ENCODE results near the gene KYAT1. TPM values are rescaled to one million over a fixed set of nuclear protein-coding genes. Genes with fewer than 3 reads are reported as not detected.

Gene KYAT1
- total RNA-seq, 1 donor from 2014 or later: 7.1 TPM

GRCh38 chr9:128921881-128922763, 40.4 kb upstream of the KYAT1 start:
- DNase-seq: peak; percentile 73
- Histone ChIP-seq H3K9me3 (no peaks in the 10 kb centered on the region), H3K4me1 (peaks cover 45% of the 10 kb centered on the region), H3K27me3 (ENCODE audit: low read depth) (no peaks in the 10 kb centered on the region), H3K27ac (peak overlapping the region; percentile 89), H3K4me3 (peak overlapping the region; percentile 62), H3K36me3 (peaks cover 11% of the 10 kb centered on the region)
- intact Hi-C loops (cut with DNase I): loop anchor here (10.0 kb wide), 1 partner anchor 57 kb away; no protein-coding TSS in a partner anchor
- no peak for TF ChIP-seq CTCF (IDR thresholded peaks at IDR 0.05)
- ATAC-seq: peak; percentile 85 to 88

- Histone ChIP-seq H3K27me3 (ENCODE audit: low read depth) (no peaks in the 10 kb centered on the region), H3K27ac (peak within 1 kb of the TSS; percentile 89), H3K9me3 (no peaks in the 10 kb centered on the region), H3K4me3 (peak within 1 kb of the TSS; percentile 62), H3K36me3 (peaks cover 23% of the 10 kb centered on the region), H3K4me1 (peaks cover 61% of the 10 kb centered on the region)
- intact Hi-C loops (cut with DNase I): loop anchor here (10.0 kb wide), 1 partner anchor 56 kb away; no protein-coding TSS in a partner anchor
- TF ChIP-seq CTCF (IDR thresholded peaks at IDR 0.05): no peak
- peak; percentile 37 to 48 for ATAC-seq
- peak; percentile 76 for DNase-seq
Observed at GRCh38 chr9:128920381-128921058, 38.8 kb upstream of the KYAT1 start, which contains the start of gene PHYHD1. Gene PHYHD1, plus strand, starts transcription at chr9:128920982. Its CDS starts 1,342 bp downstream, at chr9:128922324.

GRCh38 chr9:128919402-128920089, 37.8 kb upstream of the KYAT1 start:
- intact Hi-C loops (cut with DNase I): loop anchor here (10.0 kb wide), 1 partner anchor 55 kb away; no protein-coding TSS in a partner anchor
- peaks cover 68% of the 10 kb centered on the region for H3K4me1 ChIP-seq

GRCh38 chr9:128918921-128919320, 37.2 kb upstream of the KYAT1 start:
- no peak for TF ChIP-seq CTCF (IDR thresholded peaks at IDR 0.05)
- peaks cover 29% of the 10 kb centered on the region for H3K36me3 ChIP-seq
- H3K27ac ChIP-seq: no peak overlapping the region
- DNase-seq (no peak), ATAC-seq (no peak)
- peaks cover 75% of the 10 kb centered on the region for H3K4me1 ChIP-seq
- H3K27me3 ChIP-seq (ENCODE audit: low read depth): no peaks in the 10 kb centered on the region
- no peak overlapping the region for H3K4me3 ChIP-seq
- intact Hi-C loops (cut with DNase I): no loop called here
- H3K9me3 ChIP-seq: no peaks in the 10 kb centered on the region

More at GRCh38 chr9:128919402-128920089, 37.8 kb upstream of the KYAT1 start:
- Histone ChIP-seq H3K27me3 (ENCODE audit: low read depth) (no peaks in the 10 kb centered on the region), H3K9me3 (no peaks in the 10 kb centered on the region), H3K36me3 (peaks cover 27% of the 10 kb centered on the region), H3K4me3 (no peak overlapping the region), H3K27ac (peak overlapping the region; percentile 15)
- TF ChIP-seq CTCF (IDR thresholded peaks at IDR 0.05): no peak
- DNase-seq (no peak), ATAC-seq (no peak)

Measured in lower lobe of right lung (tissue), 2 donors.